Hepatocyte (in vitro differentiated cells): ENCODE results near the gene WDCP.

Experiments
- EZH2 ChIP-seq: fragments of 200-600 bp; sonication (generic); IDR thresholded peaks from 2 replicates; pipeline ENCODE4 v1.6.1; 2016; ENCODE audit warnings: antibody characterized with exemption, mild to moderate bottlenecking, borderline replicate concordance
- TF ChIP-seq, protein P1 (sequence below): fragments of 200-600 bp; sonication (generic); IDR thresholded peaks from 2 replicates; pipeline ENCODE4 v1.5.1; 2016; ENCODE audit warnings: antibody characterized with exemption, mild to moderate bottlenecking; ENCODE audit not compliant: poor library complexity

DNA sequence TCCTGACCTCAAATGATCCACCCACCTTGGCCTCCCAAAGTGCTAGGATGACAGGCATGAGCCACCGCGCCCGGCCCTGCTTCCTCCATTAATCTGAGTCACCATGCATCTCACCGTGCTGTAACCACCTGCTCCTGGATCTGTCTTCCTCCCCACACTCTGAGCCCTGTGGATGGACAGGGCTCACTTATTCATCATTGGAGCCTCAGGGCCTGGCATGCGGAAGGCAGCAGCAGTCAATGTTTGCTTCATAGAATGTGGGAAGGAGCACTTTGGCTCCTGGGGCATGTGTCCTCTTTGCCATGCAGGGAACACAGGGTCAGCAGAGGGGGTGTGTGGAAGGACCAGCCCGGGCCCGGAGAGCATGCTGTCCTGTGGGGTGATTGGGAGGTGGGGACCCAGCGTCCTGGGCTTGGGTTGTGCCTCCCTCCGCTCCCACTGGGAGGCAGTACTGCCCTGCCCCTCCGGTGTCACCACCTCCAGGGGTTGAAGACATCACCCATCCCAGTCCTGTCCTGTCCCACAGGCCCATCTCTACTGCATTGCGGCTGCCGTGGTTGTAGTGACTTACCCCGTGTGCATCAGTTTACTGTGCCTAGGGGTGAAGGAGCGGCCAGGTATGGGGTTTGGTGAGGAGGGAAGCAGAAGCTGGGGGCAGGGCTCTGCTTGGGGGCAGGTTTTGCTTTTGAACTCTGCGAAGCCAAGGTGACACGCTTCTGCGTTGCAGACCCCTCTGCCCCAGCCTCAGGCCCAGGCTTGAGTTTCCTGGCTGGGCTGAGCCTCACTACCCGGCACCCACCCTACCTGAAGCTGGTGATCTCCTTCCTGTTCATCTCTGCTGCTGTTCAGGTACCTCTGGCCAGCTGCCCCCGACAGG, 25.8 kb downstream of the WDCP start:
- TF ChIP-seq EZH2 = no peak
- TF ChIP-seq, protein P1, sequence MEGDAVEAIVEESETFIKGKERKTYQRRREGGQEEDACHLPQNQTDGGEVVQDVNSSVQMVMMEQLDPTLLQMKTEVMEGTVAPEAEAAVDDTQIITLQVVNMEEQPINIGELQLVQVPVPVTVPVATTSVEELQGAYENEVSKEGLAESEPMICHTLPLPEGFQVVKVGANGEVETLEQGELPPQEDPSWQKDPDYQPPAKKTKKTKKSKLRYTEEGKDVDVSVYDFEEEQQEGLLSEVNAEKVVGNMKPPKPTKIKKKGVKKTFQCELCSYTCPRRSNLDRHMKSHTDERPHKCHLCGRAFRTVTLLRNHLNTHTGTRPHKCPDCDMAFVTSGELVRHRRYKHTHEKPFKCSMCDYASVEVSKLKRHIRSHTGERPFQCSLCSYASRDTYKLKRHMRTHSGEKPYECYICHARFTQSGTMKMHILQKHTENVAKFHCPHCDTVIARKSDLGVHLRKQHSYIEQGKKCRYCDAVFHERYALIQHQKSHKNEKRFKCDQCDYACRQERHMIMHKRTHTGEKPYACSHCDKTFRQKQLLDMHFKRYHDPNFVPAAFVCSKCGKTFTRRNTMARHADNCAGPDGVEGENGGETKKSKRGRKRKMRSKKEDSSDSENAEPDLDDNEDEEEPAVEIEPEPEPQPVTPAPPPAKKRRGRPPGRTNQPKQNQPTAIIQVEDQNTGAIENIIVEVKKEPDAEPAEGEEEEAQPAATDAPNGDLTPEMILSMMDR = peak; percentile 12
